HG03575 (cell line): ENCODE data around the gene KRTAP4-11.
"Not testable (repeated sequence)": the region's sequence is repeated elsewhere in the genome, so short reads cannot be mapped to it uniquely, and the experiment has no call there.

Source experiments
- ATAC-seq: cut with Tn5 transposase; IDR thresholded peaks from one replicate; pipeline ENCODE4 v1.9.1; 2021; ENCODE audit not compliant: unreplicated experiment, insufficient number of reproducible peaks, low FRiP score; ENCODE audit errors: extremely low read depth

The KRTAP4-11 gene

DNA sequence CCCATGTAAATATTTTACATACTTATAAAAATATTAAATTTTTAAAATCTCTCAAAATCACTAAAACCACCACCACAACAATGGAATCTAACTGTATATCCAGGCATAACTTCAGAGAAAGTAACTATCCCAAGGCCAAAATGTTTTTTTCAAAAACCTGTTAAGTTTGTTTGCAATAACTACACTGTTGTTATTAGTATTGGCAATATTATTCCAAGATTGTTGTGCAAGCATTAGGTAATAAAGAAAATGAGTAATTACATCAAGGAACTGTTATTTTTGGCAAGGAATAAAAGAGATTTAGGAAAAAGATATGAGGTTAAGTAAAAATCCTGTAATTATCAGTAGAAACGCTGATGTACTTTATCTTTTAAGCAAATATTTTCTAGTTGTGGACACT lies 9.2 kb upstream of the KRTAP4-11 start:
- no peak for ATAC-seq

- no peak for ATAC-seq
These were observed 8.2 kb upstream of the KRTAP4-11 start for GRCh38 chr17:41126412-41126811.

- ATAC-seq = no peak
These were observed 6.9 kb upstream of the KRTAP4-11 start for GRCh38 chr17:41125064-41125463.

- ATAC-seq = not testable (repeated sequence)
These were observed 5.8 kb upstream of the KRTAP4-11 start, which contains the start of gene KRTAP4-12 for GRCh38 chr17:41123991-41124371. TSS of gene KRTAP4-12 (minus strand) at chr17:41124182. CDS start at chr17:41124122, 60 bp downstream.

GRCh38 chr17:41123292-41123990 lies 5.3 kb upstream of the KRTAP4-11 start:
- ATAC-seq = not testable (repeated sequence)

DNA sequence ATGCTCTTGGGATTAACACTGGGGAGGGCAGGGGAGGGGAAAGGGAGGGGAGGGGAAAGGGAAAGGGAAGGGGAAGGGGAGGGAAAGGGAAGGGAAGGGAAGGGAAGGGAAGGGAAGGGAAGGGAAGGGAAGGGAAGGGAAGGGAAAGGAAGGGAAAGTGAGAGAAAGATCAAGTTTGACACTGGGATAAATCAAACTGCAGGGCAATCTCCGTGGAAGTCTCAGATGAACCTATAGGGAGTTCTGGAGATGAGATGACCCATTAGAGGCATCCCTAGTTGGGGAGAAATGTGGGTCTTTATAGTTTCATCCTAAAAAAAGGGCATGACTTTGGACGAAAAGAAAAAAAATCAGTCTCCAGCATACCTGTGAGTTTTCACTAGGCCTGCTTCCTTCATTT lies 3.6 kb upstream of the KRTAP4-11 start:
- ATAC-seq = no peak

GRCh38 chr17:41119696-41120690 lies 1.8 kb upstream of the KRTAP4-11 start:
- ATAC-seq = not testable (repeated sequence)

GRCh38 chr17:41118721-41119120 lies 548 bp upstream of the KRTAP4-11 start:
- ATAC-seq = no peak

- ATAC-seq = no peak
These were observed 1.9 kb downstream of the KRTAP4-11 start for GRCh38 chr17:41116297-41116696.

- no peak for ATAC-seq
These were observed 6.9 kb downstream of the KRTAP4-11 start for GRCh38 chr17:41111151-41111885.

DNA sequence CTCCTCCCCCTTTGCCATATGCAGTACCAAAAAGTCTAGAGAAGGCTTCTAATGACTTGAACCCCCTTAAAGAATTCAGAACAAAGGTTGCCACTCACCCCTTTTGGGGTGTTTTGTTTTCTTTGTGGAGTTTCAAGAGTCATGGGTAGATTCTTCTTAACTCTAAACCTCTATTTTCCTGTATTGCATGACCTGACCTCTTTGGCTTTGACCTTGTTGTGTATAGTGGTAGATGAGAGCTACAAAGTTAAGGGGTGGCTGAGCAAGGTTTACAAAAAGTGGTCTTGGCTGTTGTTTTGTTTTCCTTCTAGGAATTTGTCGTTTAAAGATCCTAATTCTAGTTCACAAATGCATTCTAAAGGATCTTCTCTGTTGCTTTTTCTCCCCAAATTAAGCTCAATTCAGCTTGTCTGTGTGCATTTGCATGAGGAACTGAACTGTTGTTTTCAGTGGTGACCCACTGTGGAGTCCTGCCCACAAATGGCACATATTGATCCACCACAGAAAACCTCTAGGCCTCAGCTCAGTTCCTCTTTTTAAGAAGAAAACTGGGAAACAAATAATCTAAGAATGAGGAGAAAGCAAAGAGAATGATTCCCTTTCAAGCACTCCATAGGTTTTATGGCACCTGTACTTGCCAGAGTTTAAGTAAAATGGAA lies 9.3 kb downstream of the KRTAP4-11 start:
- ATAC-seq = not testable (repeated sequence)

GRCh38 chr17:41107941-41108450 lies 10.2 kb downstream of the KRTAP4-11 start:
- ATAC-seq = no peak

DNA sequence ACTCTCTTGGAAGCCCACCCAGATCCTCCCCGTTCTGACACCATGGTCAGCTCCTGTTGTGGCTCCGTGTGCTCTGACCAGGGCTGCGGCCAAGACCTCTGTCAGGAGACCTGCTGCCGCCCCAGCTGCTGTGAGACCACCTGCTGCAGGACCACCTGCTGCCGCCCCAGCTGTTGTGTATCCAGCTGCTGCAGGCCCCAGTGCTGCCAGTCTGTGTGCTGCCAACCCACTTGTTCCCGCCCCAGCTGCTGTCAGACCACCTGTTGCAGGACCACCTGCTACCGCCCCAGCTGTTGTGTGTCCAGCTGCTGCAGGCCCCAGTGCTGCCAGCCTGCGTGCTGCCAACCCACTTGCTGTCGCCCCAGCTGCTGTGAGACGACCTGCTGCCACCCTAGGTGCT lies 12.8 kb downstream of the KRTAP4-11 start, which contains the start of gene KRTAP4-9:
Gene KRTAP4-9, plus strand, starts transcription at position 43 of the 400 bp plus-strand sequence. Its CDS starts 0 bp downstream, at position 43.
- not testable (repeated sequence) for ATAC-seq

DNA sequence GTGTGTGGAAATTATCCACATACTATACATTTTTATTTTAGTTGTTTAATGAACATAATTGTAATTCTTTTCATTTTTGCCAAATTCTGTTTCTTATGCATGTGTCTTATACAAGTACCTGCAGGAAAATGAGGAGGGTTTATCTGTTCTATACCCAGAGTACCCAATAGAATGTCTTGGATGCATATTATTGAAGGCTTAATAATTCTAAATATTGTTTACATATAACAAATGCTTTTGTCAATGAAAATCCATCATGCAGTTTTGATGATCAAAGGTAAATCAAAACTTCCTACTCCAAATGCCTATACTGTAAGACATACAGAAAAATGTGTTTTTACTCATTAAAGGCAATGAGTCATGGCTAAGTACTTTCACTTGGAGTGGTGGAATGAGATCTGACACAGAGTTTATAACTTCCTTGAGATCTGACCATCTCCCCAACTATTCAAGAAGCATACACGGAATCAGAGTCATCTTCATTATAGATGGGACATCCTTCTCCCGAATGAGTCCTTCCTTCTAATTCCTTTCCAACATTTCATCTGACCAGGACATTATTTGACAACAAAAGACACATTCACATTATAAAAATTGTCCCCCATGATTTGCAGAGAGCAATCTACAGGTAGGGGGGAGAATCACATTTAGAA lies 13.7 kb downstream of the KRTAP4-11 start:
- not testable (repeated sequence) for ATAC-seq

GRCh38 chr17:41103896-41104295 lies 14.3 kb downstream of the KRTAP4-11 start:
- ATAC-seq = no peak

- ATAC-seq = no peak
These were observed 16.4 kb downstream of the KRTAP4-11 start, which contains the start of gene KRTAP4-16 for GRCh38 chr17:41101586-41102259. TSS of gene KRTAP4-16 (minus strand) at chr17:41102209. CDS start at chr17:41102209, 0 bp downstream.
